Activated T-cell treated with anti-CD3 and anti-CD28 coated beads, Interleukin-2, amount 50 U/mL, for 4 hours (primary cell): ENCODE measurements around the gene S100A2. TPM values are rescaled to one million over a fixed set of nuclear protein-coding genes. Genes with fewer than 3 reads are reported as not detected.
"Not testable (repeated sequence)": the region's sequence is repeated elsewhere in the genome, so short reads cannot be mapped to it uniquely, and the experiment has no call there.

Experiments
- ATAC-seq, 2 donors: fragments of 200-7000 bp; cut with Tn5 transposase; one replicate each; pipeline ENCODE4 v1.10.0; 2021
- DNase-seq: peaks from one replicate; pipeline ENCODE4 v3.0.0-alpha.2; 2020
- H3K27me3 Mint-ChIP-seq: one replicate; pipeline ENCODE4 v1.8.0; 2021; ENCODE audit warnings: low read depth, mixed read lengths
- H3K36me3 Mint-ChIP-seq: one replicate; pipeline ENCODE4 v1.8.0; 2022; ENCODE audit warnings: mixed read lengths; ENCODE audit not compliant: insufficient read depth
- H3K4me1 Mint-ChIP-seq: one replicate; pipeline ENCODE4 v1.8.0; 2021; ENCODE audit warnings: low read depth, mixed read lengths
- H3K4me3 Mint-ChIP-seq: one replicate; pipeline ENCODE4 v1.8.0; 2021; ENCODE audit warnings: mild to moderate bottlenecking, moderate library complexity, mixed read lengths
- H3K9me3 Mint-ChIP-seq: one replicate; pipeline ENCODE4 v1.8.0; 2021; ENCODE audit warnings: mixed read lengths
- total RNA-seq, 3 donors: library from RNA; stranded (reverse); gene quantifications; one replicate each; pipeline ENCODE4 v1.2.1, GENCODE V29; 2021

Gene S100A2
- total RNA-seq, 3 donors from 2014 or later: 0.40 to 1.2 (median 0.76) TPM

DNA sequence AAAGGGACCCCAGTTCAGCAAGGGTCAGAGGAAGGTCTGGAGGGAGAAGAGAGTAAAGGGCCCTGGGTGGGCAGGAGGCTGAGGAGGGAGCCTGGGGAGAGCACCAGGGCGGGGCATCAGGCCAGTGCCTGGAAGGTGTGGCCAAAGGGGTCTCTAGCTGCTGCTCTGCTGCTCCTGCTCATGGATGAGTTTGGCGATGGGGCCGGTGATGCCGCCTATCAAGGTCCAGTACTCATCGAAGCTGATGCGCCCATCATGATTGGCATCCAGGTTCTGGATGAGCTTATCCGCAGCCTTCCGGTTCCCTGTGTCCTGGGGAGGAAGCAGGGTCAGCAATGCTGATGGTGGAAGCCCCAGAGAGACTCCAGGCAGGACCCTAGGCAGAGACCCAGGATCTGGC, 41.7 kb upstream of the S100A2 start:
- Mint-ChIP-seq H3K36me3 (no peaks in the 10 kb centered on the region), H3K4me3 (no peak overlapping the region), H3K27me3 (no peaks in the 10 kb centered on the region), H3K9me3 (no peaks in the 10 kb centered on the region), H3K4me1 (peaks cover 2% of the 10 kb centered on the region)
- ATAC-seq: no peak
- DNase-seq: no peak

DNA sequence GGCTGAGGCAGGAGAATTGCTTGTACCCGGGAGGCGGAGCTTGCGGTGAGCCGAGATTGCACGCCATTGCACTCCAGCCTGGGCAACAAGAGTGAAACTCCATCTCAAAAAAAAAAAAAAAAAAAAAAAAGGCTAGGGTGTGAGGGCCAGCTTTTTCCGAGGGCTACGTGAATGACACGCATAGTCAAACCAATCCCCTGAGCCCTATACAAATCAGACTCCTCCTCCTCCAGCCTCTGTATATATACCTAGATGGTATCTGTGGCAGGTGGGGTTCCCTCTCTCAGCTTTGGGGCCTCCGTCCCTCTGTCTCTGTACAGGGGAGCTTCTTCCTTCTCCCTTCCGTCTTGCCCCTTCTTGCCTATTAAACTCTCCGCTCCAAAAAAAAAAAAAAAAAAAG, 40.5 kb upstream of the S100A2 start:
- H3K4me3 Mint-ChIP-seq: no peak overlapping the region
- H3K4me1 Mint-ChIP-seq: peaks cover 5% of the 10 kb centered on the region
- ATAC-seq (no peak), DNase-seq (no peak)
- H3K36me3 Mint-ChIP-seq: no peaks in the 10 kb centered on the region
- no peaks in the 10 kb centered on the region for H3K9me3 Mint-ChIP-seq
- no peaks in the 10 kb centered on the region for H3K27me3 Mint-ChIP-seq

DNA sequence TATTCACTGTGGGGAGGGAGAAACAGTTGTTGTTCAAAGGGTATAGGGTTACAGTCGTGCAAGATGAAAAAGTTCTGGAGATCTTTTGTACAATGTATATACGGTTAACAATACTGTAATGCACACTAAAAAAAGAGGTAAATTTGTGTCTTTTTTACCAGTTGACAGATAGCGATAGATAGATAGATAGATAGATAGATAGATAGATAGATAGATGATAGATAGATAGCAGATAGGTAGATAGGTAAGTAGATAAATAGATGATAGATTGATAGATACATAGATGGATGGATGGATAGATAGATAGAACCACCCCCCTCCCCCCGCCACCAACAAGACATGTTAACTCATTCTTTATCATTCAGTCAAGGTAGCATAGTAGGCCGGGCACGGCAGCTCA, 37.1 kb upstream of the S100A2 start:
- no peak for ATAC-seq
- H3K4me3 Mint-ChIP-seq: no peak overlapping the region
- no peaks in the 10 kb centered on the region for H3K36me3 Mint-ChIP-seq

DNA sequence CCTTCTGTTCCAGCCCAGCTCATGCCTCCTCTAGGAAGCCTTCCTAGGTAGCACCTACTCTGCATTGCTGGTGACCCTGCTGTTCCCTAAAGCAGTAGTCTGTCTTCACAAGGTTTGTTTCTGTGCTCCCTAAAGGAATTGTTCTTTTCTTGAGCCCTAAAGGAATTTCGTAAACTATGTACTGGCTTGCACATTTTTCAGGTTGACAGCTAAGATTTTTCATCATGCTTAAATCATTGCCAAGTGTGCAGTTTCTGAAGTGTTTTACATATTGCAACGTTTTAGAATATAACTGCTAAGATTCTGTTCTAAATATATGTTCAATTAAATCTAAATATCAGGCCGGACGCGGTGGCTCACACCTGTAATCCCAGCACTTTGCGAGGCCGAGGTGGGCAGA, 34.2 kb upstream of the S100A2 start:
- no peak for DNase-seq
- H3K9me3 Mint-ChIP-seq: no peaks in the 10 kb centered on the region
- no peak overlapping the region for H3K4me3 Mint-ChIP-seq
- no peaks in the 10 kb centered on the region for H3K27me3 Mint-ChIP-seq
- H3K36me3 Mint-ChIP-seq: no peaks in the 10 kb centered on the region
- H3K4me1 Mint-ChIP-seq: peaks cover 21% of the 10 kb centered on the region
- no peak for ATAC-seq

More for the DNA sequence above, 37.1 kb upstream of the S100A2 start:
- H3K27me3 Mint-ChIP-seq: no peaks in the 10 kb centered on the region
- DNase-seq: no peak
- H3K9me3 Mint-ChIP-seq: no peaks in the 10 kb centered on the region
- H3K4me1 Mint-ChIP-seq: peaks cover 12% of the 10 kb centered on the region

DNA sequence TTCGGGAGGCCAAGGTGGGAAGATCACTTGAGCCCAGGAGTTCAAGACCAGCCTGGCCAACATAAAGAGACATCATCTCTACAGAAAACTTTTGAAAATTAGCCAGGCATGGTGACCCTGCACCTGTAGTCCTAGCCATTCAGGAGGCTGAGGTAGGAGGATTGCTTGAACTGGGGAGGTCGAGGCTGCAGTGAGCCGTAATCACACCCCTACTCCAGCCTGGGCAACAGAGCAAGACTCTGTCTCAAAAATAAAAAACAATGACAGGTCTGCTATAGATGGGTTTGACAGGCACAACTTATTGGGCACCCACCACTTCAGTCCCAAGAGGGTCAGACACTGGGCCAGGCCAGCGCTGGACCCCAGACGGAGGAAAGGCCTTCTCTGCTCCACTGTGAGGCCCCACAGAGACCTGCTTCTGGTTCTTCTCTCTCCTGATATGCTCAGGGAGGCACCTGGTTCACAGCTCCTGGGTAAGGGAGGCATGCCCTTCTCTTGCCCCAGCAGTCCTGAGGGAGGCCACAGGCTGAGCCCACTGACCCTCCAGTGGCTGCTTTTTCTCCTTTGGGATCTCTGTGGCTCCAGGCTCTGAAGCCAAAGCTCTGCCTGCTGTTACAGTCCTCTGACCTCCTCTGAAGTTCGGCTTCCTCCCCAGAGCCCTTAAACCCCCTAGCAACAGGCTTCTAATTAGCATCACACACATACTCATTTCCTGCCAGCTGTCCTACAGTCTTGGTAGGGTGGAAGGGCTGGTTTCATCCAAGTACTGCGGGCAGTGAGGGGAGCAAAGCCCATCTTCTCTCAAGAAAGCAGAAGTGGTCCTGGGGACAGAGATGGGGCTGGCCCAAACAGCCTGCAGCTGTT, 32.9 kb upstream of the S100A2 start:
- no peak for DNase-seq
- H3K36me3 Mint-ChIP-seq: no peaks in the 10 kb centered on the region
- H3K4me3 Mint-ChIP-seq: no peak overlapping the region
- ATAC-seq: peak; percentile 58 to 72
- peaks cover 21% of the 10 kb centered on the region for H3K4me1 Mint-ChIP-seq
- no peaks in the 10 kb centered on the region for H3K9me3 Mint-ChIP-seq
- no peaks in the 10 kb centered on the region for H3K27me3 Mint-ChIP-seq

DNA sequence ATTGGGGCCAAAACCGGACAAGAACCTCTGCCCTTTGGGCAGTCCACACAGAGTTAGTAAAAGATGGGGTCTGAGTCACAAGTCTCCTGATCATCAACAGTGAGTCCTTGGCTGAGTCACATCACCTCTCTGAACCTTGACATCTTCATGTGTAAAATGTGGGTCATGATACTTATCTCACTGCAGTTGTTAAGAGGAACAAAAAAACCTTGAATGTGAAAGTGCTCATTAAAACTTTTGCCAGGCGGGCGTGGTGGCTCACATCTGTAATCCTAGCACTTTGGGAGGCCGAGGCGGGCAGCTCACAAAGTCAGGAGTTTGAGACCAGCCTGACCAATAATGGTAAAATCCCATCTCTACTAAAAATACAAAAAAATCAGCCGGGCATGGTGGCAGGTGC, 31.6 kb upstream of the S100A2 start:
- no peaks in the 10 kb centered on the region for H3K36me3 Mint-ChIP-seq
- H3K9me3 Mint-ChIP-seq: no peaks in the 10 kb centered on the region
- no peak overlapping the region for H3K4me3 Mint-ChIP-seq
- peak; percentile 86 to 92 for ATAC-seq
- no peaks in the 10 kb centered on the region for H3K27me3 Mint-ChIP-seq
- H3K4me1 Mint-ChIP-seq: peaks cover 18% of the 10 kb centered on the region
- DNase-seq: no peak

DNA sequence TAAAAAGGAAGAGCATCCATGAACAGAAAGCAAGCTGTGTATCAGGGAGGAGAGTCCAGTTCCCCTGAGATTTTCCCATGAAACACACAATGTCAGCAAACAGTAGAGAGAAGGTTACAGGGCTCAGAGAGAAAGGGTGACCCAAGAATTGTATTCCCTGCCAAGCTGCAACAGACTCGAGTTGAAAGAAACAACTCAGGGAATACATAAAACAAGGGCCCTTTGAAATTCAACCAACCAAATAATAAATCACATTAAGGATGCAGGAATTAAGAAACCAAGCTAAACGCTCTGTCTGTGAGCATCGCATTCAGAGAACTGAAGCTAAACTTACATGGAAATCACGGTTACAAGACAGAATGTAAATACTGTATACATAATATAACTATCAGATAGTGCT, 27.1 kb upstream of the S100A2 start:
- Mint-ChIP-seq H3K4me3 (no peak overlapping the region), H3K36me3 (no peaks in the 10 kb centered on the region), H3K4me1 (peaks cover 9% of the 10 kb centered on the region), H3K9me3 (no peaks in the 10 kb centered on the region), H3K27me3 (no peaks in the 10 kb centered on the region)
- no peak for ATAC-seq
- DNase-seq: no peak

DNA sequence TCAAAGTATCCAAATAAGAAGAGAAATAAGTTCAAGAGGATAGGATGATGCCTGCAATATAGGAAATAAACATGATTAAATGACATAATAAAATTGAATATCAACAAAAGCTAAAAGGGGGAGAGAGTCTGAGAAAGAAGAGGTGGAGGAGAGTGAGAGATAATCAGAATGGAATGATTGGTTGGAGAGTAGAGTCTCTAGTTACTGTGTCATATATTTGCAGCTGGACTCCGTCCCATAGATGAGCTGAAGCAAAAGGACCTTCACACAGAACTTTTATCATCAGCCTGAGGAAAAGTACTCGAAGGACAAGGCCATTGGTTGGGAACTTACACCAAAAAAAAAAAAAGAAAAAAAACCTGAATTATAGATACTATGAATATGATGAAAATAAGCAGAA, 22.8 kb upstream of the S100A2 start:
- H3K9me3 Mint-ChIP-seq: no peaks in the 10 kb centered on the region
- DNase-seq (no peak), ATAC-seq (no peak)
- H3K27me3 Mint-ChIP-seq: peaks cover 6% of the 10 kb centered on the region
- H3K4me3 Mint-ChIP-seq: no peak overlapping the region
- no peaks in the 10 kb centered on the region for H3K4me1 Mint-ChIP-seq
- no peaks in the 10 kb centered on the region for H3K36me3 Mint-ChIP-seq

DNA sequence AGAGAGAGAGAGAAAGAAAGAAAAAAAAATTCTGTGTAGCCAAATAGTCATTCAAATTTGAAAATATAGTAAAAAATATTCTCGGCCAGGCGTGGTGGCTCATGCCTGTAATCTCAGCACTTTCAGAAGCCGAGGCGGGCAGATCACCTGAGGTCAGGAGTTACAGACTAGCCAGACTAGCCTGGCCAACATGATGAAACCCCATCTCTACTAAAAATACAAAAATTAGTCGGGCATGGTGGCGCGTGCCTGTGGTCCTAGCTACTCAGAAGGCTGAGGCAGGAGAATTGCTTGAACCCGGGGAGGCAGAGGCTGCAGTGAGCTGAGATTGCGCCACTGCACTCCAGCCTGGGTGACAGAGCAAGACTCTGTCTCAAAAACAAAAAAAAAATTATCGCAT, 22.4 kb upstream of the S100A2 start:
- H3K9me3 Mint-ChIP-seq, ATAC-seq, H3K36me3 Mint-ChIP-seq, H3K27me3 Mint-ChIP-seq, H3K4me1 Mint-ChIP-seq, DNase-seq, H3K4me3 Mint-ChIP-seq: not testable (repeated sequence)

DNA sequence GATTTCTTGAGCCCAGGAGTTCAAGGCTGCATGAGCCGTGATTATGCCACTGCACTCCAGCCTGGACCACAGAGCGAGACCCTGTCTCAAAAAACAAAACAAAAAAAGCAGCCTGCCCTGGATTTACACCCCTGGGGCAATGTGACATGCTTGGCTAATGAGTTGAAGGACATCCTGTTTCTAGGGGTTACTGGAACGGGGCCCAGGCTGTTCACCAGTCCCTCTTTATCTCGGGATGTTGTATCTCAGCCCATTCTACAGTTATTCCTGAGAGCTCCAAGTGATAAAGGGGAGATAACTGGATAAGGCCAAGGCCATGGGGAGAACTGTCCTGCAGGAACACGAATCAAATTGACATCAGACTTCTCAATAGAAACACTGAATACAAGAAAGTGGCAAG, 21.7 kb upstream of the S100A2 start:
- Mint-ChIP-seq H3K4me1 (no peaks in the 10 kb centered on the region), H3K36me3 (no peaks in the 10 kb centered on the region), H3K4me3 (no peak overlapping the region), H3K27me3 (peaks cover 6% of the 10 kb centered on the region), H3K9me3 (no peaks in the 10 kb centered on the region)
- no peak for ATAC-seq
- no peak for DNase-seq

DNA sequence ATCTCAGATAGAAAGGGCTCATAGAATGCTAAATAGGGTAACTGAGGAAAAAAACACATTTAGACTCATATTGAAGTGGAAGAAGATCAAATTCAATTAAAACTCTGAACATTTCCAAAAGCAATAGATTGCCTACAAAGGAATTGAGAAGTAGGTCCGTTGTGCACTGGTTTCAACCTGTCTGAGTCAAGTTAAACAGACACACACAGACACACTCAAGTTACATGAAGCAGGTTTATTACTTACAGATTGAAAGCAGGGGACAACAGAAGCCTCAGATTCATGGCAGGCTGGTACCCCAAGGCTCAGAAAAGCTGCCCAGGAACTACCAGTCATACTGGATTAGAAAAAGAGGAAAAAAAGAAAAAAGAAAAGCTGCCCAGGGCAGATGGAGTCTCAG, 20.7 kb upstream of the S100A2 start:
- H3K27me3 Mint-ChIP-seq: peaks cover 6% of the 10 kb centered on the region
- ATAC-seq (no peak), DNase-seq (no peak)
- H3K4me1 Mint-ChIP-seq: no peaks in the 10 kb centered on the region
- no peak overlapping the region for H3K4me3 Mint-ChIP-seq
- H3K36me3 Mint-ChIP-seq: no peaks in the 10 kb centered on the region
- no peaks in the 10 kb centered on the region for H3K9me3 Mint-ChIP-seq

DNA sequence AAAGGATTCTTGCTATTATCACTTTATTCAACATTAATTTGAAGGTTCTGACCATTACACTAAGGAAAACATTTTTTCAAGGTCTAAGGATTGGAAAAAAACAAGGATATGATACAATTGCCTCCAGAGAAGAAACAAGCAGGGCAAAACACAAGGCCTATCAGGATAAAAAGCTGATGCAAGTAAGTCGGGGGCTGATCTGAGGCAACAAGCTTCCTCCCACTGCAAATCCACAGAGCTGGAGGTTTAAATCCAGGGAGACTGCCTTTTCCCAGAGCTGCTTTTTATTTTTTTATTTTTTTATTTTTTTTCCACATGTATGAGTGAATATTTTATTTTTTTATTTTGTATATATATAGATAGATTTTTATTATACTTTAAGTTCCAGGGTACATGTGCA, 19.4 kb upstream of the S100A2 start:
- ATAC-seq (no peak), DNase-seq (no peak)

DNA sequence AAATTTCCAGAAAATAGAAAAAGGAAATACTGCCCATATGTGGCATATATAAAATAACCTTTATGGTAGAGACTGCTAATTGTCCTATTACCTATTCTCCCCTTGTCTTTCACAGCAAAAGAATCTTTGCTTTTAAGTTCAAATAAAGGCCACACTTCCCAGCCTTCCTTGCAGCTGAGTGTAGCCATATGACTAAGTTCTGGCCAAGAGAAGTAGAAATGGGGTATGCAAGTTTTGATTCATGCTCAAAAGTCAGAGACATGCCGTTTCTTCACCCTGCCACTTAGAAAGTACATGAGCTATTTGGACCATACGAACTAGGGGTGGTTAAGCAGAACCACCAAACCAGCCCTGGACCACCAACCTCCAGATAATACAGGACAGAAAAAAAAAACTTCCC, 18.3 kb upstream of the S100A2 start:
- H3K4me1 Mint-ChIP-seq: no peaks in the 10 kb centered on the region
- DNase-seq (no peak), ATAC-seq (no peak)
- H3K4me3 Mint-ChIP-seq: no peak overlapping the region
- H3K27me3 Mint-ChIP-seq: peaks cover 11% of the 10 kb centered on the region
- H3K9me3 Mint-ChIP-seq: no peaks in the 10 kb centered on the region
- no peaks in the 10 kb centered on the region for H3K36me3 Mint-ChIP-seq

More for the DNA sequence above, 19.4 kb upstream of the S100A2 start:
- peaks cover 6% of the 10 kb centered on the region for H3K27me3 Mint-ChIP-seq
- H3K9me3 Mint-ChIP-seq: no peaks in the 10 kb centered on the region
- no peak overlapping the region for H3K4me3 Mint-ChIP-seq
- no peaks in the 10 kb centered on the region for H3K36me3 Mint-ChIP-seq
- H3K4me1 Mint-ChIP-seq: no peaks in the 10 kb centered on the region

DNA sequence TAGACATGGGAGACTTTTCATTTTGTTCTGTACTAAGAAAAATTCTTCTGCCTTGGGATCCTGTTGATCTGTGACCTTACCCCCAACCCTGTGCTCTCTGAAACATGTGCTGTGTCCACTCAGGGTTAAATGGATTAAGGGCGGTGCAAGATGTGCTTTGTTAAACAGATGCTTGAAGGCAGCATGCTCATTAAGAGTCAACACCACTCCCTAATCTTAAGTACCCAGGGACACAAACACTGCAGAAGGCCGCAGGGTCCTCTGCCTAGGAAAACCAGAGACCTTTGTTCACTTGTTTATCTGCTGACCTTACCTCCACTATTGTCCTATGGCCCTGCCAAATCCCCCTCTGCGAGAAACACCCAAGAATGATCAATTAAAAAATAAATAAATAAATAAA, 17.9 kb upstream of the S100A2 start:
- ATAC-seq, H3K9me3 Mint-ChIP-seq: not testable (repeated sequence)

DNA sequence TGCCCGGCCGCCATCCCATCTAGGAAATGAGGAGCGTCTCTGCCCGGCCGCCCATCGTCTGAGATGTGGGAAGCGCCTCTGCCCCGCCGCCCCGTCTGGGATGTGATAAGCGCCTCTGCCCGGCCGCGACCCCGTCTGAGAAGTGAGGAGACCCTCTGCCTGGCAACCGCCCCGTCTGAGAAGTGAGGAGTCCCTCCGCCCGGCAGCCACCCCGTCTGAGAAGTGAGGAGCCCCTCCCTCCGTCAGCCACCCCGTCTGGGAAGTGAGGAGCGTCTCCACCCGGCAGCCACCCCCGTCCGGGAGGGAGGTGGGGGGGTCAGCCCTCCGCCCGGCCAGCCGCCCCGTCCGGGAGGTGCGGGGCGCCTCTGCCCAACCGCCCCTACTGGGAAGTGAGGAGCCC, 17.2 kb upstream of the S100A2 start:
- H3K4me1 Mint-ChIP-seq, DNase-seq, H3K4me3 Mint-ChIP-seq, H3K36me3 Mint-ChIP-seq, ATAC-seq, H3K9me3 Mint-ChIP-seq: not testable (repeated sequence)
- H3K27me3 Mint-ChIP-seq: peaks cover 20% of the 10 kb centered on the region

More for the DNA sequence above, 17.9 kb upstream of the S100A2 start:
- not testable (repeated sequence) for H3K36me3 Mint-ChIP-seq, H3K4me3 Mint-ChIP-seq, H3K4me1 Mint-ChIP-seq, DNase-seq
- peaks cover 13% of the 10 kb centered on the region for H3K27me3 Mint-ChIP-seq
